Coronary artery (tissue), 2 donors: ENCODE data around the gene GZMM.

Experiments used
- DNase-seq: peaks from one replicate; pipeline ENCODE4 v3.0.0-alpha.2; 2017; ENCODE audit warnings: low spot score
- H3K27ac ChIP-seq, 2 donors: fragments of 200-600 bp; sonication (generic); one replicate each; pipeline ENCODE4 v1.5.1; 2016 to 2019
- H3K4me3 ChIP-seq: fragments of 200-600 bp; sonication (generic); 2 replicates; pipeline ENCODE4 v1.5.1; 2016; ENCODE audit warnings: mild to moderate bottlenecking, moderate library complexity
- CTCF ChIP-seq: fragments of 200-600 bp; sonication (generic); IDR thresholded peaks from one replicate; pipeline ENCODE4 v1.5.1; 2019; ENCODE audit warnings: antibody characterized with exemption

GZMM gene

DNA sequence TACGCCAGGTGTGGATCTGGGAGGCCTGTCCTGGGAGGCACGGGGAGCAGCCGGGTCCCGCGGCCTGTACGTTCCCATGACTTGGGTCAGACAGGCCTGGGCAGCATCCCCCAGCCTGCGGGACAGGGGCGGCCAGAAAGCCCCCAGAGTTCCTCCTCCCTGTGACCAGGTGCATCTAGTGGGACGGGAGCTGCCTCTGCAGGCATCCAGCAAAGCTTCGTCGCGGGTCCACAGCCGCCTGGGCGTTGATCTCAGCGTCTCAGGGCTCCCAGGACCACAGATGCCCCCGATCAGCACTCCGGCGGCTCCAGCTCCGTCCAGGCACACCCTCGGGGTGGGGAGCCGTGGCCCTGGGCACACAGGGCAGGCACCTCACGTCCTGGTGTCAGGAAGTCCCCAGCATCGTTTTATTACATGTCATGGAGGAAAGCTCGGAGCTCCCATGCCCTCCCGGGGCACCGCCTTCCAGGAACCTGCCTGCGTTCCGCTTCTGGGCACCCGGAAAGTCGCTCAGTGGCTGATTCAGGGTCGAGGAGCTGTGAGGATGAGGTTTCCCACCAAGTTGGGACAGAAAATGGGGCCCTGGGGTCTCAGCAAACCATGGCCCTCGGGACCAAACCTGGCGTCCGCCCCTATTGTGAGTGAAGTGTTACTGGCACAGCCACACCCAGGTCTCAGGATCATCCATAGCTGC lies 1.5 kb upstream of the GZMM start:
- Histone ChIP-seq H3K4me3 (no peak overlapping the region), H3K27ac (no peak overlapping the region)
- TF ChIP-seq CTCF: no peak
- no peak for DNase-seq

DNA sequence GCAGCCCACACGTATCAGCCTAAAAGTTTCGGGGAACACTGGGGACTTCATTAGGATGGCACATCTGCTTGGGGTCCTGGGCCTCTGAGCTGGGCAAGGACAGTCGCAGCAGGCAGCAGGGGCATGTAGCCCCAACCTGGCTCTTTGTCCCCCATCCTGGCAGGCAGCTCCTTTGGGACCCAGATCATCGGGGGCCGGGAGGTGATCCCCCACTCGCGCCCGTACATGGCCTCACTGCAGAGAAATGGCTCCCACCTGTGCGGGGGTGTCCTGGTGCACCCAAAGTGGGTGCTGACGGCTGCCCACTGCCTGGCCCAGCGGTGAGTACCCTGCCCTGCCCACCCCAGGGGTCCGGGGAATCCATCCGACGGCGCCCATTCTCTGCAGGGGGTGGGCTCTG lies 3.3 kb downstream of the GZMM start:
- no peak for DNase-seq
- no peak for TF ChIP-seq CTCF
- H3K27ac ChIP-seq: no peak overlapping the region

DNA sequence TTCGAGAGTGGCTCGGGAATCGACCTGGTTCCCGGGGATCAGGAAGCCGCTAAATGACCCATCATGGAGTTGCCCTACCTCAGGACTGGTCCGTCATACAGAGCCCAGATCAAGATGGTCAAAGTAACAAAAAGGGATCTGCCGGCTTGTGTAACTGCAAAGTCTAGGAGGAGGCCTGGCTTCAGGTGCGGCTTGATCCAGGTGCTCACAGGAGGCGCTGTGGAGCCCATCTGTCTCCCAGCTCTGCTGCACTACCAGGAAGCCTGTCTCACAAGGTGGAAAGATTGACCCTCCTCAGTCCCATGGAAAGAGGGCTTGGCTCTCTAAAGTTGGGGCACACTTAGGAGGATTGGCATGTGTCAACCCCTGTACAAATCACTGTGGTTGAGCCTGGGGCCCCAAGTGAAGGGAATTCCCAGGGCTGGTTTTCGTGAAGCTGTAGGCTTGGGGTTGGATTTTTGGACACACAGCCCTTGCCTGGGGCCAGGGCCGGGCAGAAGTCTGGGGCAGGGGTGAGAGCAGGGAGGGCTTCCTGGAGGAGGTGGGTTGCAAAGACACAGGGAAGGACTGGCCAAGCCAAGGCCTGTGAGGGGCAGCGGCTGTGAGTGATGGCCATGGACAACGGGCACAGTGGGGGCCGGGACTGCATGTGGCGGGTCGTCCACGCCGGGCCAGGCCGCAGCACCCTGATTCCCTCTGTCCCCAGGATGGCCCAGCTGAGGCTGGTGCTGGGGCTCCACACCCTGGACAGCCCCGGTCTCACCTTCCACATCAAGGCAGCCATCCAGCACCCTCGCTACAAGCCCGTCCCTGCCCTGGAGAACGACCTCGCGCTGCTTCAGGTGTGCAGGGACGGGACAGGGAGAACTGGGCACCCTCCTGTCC lies 4.2 kb downstream of the GZMM start:
- TF ChIP-seq CTCF: no peak
- Histone ChIP-seq H3K27ac (no peak overlapping the region), H3K4me3 (no peak overlapping the region)
- DNase-seq: no peak

More for the DNA sequence above, 3.3 kb downstream of the GZMM start:
- H3K4me3 ChIP-seq: no peak overlapping the region

GRCh38 chr19:548886-549830 lies 5.3 kb downstream of the GZMM start:
- no peak overlapping the region for H3K4me3 ChIP-seq
- no peak overlapping the region for H3K27ac ChIP-seq
- no peak for TF ChIP-seq CTCF
- no peak for DNase-seq

DNA sequence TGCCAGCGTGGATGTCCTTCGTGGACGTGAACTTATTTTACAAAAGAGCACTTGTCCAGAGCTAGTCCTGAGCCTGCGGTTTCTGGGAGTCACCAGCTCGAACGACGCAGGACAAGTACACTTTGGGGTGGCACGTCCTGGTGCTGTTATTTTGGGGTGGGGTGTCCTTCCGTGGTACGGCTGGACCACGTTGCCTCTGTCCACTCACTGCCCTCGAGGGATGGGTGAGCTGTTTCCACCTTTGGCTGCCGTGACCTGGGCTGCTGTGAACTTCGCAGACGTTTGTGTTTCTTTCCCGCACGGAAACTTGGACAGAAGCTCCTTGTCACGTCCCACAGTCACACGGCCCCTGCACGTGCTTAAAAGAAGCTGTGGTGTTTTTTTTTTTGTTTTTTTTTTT lies 11.0 kb downstream of the GZMM start:
- no peak for DNase-seq
- Histone ChIP-seq H3K4me3 (no peak overlapping the region), H3K27ac (no peak overlapping the region)
- no peak for TF ChIP-seq CTCF

DNA sequence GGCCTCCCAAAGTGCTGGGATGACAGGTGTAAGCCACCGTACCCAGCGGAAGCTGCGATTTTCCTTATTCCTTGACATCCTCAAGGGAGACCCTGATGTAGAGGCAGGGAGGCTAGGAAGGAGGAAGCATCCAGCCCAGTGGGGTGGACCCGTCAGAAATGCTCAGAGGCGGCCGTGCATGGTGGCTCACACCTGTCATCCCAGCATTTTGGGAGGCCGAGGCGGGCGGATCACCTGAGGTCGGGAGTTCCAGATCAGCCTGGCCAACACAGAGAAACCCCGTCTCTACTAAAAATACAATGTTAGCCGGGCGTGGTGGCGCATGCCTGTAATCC lies 11.6 kb downstream of the GZMM start:
- no peak for DNase-seq
- no peak for TF ChIP-seq CTCF
- Histone ChIP-seq H3K4me3 (no peak overlapping the region), H3K27ac (no peak overlapping the region)
